Measurements from ENCODE around the gene SLC2A5. TPM values are rescaled to one million over a fixed set of nuclear protein-coding genes. Genes with fewer than 3 reads are reported as not detected.
"Not testable (repeated sequence)": the region's sequence is repeated elsewhere in the genome, so short reads cannot be mapped to it uniquely, and the experiment has no call there.

The SLC2A5 gene
- polyA plus RNA-seq, 1 experiment, result 0.21 TPM

GRCh38 chr1:9037476-9038337, 31.7 kb downstream of the SLC2A5 start:
- peaks cover 11% of the 10 kb centered on the region for H3K9me3 ChIP-seq (ENCODE audit: control insufficient read depth, insufficient read depth, low read length)
- ChIA-PET POLR2A (interaction anchor here (1.1 kb wide), 1 partner anchor 11 kb away, joined by 3 read pairs; no protein-coding TSS in a partner anchor), CTCF (interaction anchor here (0.9 to 1.8 kb wide), 3 partner anchors 21 to 64 kb away, joined by 3 to 9 read pairs (median 3); no protein-coding TSS in a partner anchor)
- DNase-seq (ENCODE audit: low read depth, low spot score), result no peak
- H3K27ac ChIP-seq (ENCODE audit: low read depth, low read length), result no peak overlapping the region
- no peak overlapping the region for H3K4me3 ChIP-seq (ENCODE audit: low read depth, low read length)
- peaks cover 41% of the 10 kb centered on the region for H3K27me3 ChIP-seq (ENCODE audit: control insufficient read depth, insufficient read depth, low read length)
- TF ChIP-seq CTCF (IDR thresholded peaks at IDR 0.05; ENCODE audit: low read depth, low read length), result no peak

DNA sequence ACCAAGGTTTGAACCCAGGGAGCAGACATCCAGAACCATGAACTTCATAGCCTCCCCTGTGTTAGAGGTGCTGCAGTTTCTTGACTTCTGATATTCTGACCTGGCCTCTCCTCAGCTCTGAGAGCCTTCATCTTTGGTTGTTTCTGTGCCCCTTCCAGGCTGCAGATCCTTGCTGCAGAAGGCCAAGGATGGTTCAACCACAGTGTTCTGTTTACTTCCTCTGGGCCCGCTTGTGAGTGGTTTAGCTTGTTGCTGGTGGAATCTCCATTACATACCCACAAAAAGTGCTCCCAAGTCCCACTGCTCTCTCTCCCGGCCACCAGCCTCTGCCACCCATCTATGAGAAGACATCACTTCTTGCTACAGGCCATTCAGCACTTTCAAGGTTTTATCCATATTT, 34.2 kb downstream of the SLC2A5 start:
- POLR2A ChIA-PET, result no interaction called here
- peaks cover 34% of the 10 kb centered on the region for H3K27me3 ChIP-seq (ENCODE audit: control insufficient read depth, insufficient read depth, low read length)
- peaks cover 31% of the 10 kb centered on the region for H3K9me3 ChIP-seq (ENCODE audit: control insufficient read depth, insufficient read depth, low read length)
- no peak for TF ChIP-seq CTCF (IDR thresholded peaks at IDR 0.05; ENCODE audit: low read depth, low read length)
- CTCF ChIA-PET, result no interaction called here
- no peak overlapping the region for H3K4me3 ChIP-seq (ENCODE audit: low read depth, low read length)
- no peak for DNase-seq (ENCODE audit: low read depth, low spot score)
- no peak overlapping the region for H3K27ac ChIP-seq (ENCODE audit: low read depth, low read length)

- TF ChIP-seq CTCF (IDR thresholded peaks at IDR 0.05; ENCODE audit: low read depth, low read length), result no peak
- Histone ChIP-seq H3K4me3 (ENCODE audit: low read depth, low read length) (no peak overlapping the region), H3K27ac (ENCODE audit: low read depth, low read length) (no peak overlapping the region), H3K9me3 (ENCODE audit: control insufficient read depth, insufficient read depth, low read length) (peaks cover 34% of the 10 kb centered on the region), H3K27me3 (ENCODE audit: control insufficient read depth, insufficient read depth, low read length) (peaks cover 24% of the 10 kb centered on the region)
- ChIA-PET CTCF (no interaction called here), POLR2A (no interaction called here)
- DNase-seq (ENCODE audit: low read depth, low spot score), result no peak
Measured at GRCh38 chr1:9033363-9033762, 36.1 kb downstream of the SLC2A5 start.

GRCh38 chr1:9031484-9032259, 37.8 kb downstream of the SLC2A5 start:
- POLR2A ChIA-PET, result no interaction called here
- TF ChIP-seq CTCF (IDR thresholded peaks at IDR 0.05; ENCODE audit: low read depth, low read length), result no peak
- H3K27ac ChIP-seq (ENCODE audit: low read depth, low read length), result no peak overlapping the region
- DNase-seq (ENCODE audit: low read depth, low spot score), result no peak
- H3K4me3 ChIP-seq (ENCODE audit: low read depth, low read length), result no peak overlapping the region
- CTCF ChIA-PET, result interaction anchor here (1.7 kb wide), 1 partner anchor 27 kb away, joined by 3 read pairs; no protein-coding TSS in a partner anchor
- H3K9me3 ChIP-seq (ENCODE audit: control insufficient read depth, insufficient read depth, low read length), result peaks cover 34% of the 10 kb centered on the region
- H3K27me3 ChIP-seq (ENCODE audit: control insufficient read depth, insufficient read depth, low read length), result peaks cover 25% of the 10 kb centered on the region

DNA sequence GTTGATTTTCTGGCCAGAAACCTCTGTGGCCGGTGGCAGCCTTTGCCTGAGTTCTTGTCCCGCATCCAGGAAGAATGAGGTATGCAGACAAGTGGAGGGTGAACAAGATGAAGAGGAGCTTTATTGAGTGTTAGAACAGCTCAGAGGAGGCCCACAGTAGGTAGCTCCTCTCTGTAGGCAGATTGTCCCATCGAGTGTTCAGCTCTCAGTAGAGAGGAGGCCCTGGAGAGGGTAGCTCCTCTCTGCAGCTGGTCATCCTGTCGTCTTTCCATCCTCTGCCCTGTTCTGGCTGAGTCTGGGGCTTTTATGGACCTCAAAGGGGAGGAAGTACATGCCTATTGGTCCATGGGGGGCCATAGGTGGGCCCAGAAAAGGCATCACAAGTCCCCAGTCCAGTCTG, 38.4 kb downstream of the SLC2A5 start:
- H3K4me3 ChIP-seq (ENCODE audit: low read depth, low read length); H3K27ac ChIP-seq (ENCODE audit: low read depth, low read length); DNase-seq (ENCODE audit: low read depth, low spot score); POLR2A ChIA-PET: not testable (repeated sequence)
- CTCF ChIA-PET, result interaction anchor here (1.7 kb wide), 1 partner anchor 26 kb away, joined by 3 read pairs; no protein-coding TSS in a partner anchor
- peaks cover 31% of the 10 kb centered on the region for H3K9me3 ChIP-seq (ENCODE audit: control insufficient read depth, insufficient read depth, low read length)
- H3K27me3 ChIP-seq (ENCODE audit: control insufficient read depth, insufficient read depth, low read length), result peaks cover 27% of the 10 kb centered on the region
